HG03342 (cell line): ENCODE data around the gene CPNE6.
"Not testable (repeated sequence)": the region's sequence is repeated elsewhere in the genome, so short reads cannot be mapped to it uniquely, and the experiment has no call there.

Experiments
- ATAC-seq: cut with Tn5 transposase; IDR thresholded peaks from one replicate; pipeline ENCODE4 v1.9.1; 2021; ENCODE audit warnings: mild to moderate bottlenecking, moderate library complexity; ENCODE audit not compliant: unreplicated experiment

Gene CPNE6

DNA sequence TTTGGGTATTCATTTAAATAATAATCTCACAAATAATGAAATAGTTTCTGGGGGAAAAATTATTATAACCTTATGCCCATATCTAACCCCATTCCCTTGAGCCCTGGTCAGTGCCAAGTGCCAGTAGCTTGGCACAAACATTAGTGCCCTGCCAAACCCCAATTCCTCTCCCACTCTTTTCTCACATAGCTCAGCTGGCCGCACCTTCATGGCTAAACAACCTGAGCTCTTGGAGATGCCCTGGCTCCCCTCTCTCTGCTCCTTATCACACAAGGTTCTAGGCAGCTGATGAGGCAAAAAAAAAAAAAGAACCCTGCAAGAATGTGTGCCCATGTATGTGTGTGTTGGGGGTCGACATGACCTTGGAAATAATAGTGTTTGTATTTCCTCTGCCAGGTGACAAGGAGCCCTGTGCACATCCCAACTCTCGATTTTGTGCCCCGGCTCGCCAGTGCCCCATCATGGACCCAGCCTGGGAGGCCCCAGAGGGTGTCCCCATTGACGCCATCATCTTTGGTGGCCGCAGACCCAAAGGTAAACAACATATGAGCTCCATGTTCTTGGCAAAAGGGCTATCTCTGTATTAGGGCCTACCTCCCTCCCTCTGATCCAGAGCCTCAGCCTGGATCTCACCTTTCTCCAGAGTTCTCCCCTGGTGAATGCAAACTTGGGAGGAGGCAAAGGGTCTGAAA, 31.1 kb downstream of the CPNE6 start:
- ATAC-seq: no peak

DNA sequence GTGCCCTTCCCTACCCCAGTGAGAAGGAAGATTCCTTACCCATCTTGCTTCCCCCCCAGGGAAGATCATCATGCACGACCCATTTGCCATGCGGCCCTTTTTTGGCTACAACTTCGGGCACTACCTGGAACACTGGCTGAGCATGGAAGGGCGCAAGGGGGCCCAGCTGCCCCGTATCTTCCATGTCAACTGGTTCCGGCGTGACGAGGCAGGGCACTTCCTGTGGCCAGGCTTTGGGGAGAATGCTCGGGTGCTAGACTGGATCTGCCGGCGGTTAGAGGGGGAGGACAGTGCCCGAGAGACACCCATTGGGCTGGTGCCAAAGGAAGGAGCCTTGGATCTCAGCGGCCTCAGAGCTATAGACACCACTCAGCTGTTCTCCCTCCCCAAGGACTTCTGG, 32.1 kb downstream of the CPNE6 start:
- no peak for ATAC-seq

DNA sequence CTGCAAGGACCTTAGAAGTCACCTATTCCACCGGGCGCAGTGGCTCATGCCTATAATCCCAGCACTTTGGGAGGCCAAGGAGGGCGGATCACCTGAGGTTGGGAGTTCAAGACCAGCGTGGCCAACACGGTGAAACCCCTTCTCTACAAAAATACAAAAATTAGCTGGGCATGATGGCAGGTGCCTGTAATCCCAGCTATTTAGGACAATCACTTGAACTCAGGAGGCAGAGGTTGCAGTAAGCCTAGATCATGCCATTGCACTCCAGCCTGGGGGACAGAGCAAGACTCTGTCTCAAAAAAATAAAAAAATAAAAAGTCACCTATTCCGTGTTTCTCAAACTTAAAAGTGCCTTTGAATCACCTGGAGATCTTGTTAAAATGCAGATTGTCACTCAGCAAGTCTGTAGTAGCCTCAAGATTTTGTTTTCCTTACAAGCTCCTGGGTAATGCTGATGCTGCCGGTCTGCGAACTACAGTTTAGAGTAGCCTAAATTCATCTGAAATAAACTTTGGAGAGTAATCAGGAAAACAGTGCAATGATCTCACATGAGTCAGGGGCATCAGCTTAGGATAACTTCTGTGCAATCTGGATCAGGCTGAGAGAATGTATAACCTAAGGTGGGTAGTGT, 34.4 kb downstream of the CPNE6 start:
- ATAC-seq: not testable (repeated sequence)

DNA sequence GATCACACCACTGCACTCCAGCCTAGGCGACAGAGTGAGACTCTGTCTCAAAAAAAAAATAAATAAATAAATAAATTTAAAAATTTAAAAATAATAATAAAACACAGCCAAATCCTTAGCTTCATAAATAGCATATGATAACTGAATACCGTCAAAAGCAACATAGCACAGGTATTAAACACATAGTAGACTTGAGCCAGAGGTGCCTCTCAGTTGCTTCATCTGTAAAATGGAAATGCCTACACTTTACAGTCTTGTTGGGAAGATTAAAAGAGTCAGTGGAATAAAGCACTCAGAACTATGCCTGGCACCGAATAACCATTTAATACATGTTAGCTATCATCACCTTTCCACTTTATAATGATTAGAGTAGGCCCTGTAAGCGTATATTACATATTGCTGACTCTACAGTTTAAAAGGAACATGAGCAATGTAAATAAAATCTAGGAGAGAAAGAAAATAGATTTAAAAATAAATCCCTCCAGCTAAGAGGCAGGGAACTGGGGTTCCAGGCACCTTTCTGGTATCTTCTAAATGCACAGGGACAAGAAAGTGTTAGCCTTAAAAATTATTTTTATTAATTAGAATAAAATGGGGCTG, 35.4 kb downstream of the CPNE6 start:
- no peak for ATAC-seq

DNA sequence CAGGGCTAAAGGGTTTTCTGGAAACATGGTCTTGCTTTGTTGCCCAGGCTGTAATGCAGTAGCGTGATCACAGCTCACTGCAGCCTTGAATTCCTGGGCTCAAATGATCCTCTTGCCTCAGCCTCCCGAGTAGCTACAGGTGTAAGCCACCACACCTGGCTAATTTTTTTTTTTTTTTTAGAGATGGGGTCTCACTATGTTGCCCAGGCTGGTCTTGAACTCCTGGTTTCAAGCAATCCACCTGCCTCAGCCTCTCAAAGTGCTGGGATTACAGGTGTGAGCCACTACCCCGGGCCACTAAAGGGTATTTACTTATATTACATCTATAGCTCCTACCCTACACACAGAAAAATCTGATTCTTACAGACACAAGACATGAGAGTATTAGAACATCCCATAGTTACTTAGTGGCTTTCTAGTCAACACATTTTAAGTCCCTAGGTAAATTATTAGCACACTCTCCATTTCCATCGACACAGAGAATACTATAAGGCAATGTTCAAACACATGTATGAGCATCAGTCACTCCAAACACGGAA, 37.0 kb downstream of the CPNE6 start:
- peak; percentile 22 for ATAC-seq

DNA sequence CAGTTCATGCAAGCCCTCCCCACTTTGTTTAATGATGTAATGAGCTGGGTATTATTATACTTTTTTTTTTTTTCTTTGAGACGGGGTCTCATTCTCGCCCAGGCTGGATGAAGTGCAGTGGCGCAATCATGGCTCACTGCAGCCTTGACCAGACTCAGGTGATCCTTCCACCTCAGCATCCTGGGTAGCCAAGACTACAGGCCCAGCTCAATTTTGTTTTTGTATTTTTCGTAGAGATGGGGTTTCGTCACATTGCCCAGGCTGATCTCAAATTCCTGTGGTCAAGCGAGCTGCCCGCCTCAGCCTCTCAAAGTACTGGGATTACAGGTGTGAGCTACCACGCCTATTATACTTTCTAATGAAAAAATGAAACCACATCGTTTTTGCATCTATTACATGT, 38.7 kb downstream of the CPNE6 start:
- no peak for ATAC-seq

DNA sequence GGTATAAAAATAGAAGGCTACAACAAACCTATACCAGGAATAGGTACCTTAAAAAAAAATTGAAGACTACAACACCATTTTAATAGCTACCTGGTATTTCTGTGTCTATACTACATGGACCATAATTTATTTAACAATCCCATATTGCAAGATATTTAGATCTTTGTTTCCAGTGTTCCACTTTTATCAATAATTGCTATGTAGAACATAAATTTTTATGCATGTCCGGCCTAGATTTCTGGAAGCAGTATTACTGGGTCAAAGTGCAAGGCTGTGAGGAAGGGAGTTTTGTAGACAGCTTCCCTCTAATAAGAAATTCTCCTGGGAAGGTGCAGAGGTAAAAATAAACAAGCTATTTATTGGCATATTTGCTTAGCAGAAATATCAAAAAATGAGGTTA, 39.2 kb downstream of the CPNE6 start:
- ATAC-seq: no peak

DNA sequence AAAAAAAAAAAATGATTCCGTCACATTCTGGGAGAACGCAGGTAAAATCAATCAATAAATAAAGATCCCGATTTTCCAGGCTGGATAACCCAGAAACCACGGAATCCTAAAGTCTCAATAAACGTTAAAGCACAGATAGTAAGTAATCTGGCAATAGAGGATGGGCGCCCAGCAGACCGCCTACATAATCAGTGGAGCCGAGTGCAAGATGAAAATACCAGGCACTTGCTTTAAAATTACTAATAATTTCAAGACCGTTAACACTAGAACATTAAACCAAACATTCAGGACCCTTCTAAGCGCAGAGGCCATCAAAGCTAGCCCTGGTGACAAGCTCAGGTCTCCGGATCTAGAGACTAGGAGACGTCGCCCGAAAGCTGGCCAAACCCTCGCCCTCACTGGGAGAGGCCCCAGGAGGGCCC, 42.0 kb downstream of the CPNE6 start:
- ATAC-seq: no peak

DNA sequence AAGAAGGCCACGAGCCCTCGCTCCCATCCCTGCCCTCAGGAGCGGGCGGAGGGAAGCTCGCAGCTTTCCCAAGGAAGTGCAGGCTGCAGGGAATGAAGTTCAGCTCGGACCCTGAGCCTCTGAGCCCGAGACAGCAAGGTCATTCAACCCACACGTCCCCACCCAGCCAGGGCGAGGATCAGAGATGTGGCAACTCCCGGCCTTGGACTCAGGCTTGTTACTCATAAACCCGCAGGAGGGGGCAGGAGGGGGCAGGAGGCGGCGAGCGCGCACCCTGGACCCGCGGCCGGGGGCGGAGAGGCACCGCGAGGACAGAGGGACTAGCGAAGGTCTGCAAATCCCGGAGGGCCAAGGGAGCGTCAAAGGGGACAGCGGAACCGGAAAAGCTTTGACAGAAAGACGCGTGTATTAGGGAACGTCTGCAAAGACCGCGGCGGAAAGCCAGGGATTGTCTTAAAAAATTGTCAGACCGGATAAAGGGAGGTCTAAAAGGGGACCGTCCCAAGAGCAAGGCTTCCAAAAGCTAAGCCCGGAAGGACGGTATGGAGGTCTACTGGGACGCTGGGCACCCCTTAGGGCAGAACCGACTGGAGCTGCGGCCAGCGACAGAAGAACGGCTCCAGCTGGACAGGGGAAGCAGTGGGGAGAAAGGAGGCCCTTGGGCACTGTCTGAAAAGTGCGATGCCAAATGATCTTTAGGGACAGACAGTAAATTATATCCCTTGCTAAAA, 42.6 kb downstream of the CPNE6 start:
- ATAC-seq: peak; percentile 25

DNA sequence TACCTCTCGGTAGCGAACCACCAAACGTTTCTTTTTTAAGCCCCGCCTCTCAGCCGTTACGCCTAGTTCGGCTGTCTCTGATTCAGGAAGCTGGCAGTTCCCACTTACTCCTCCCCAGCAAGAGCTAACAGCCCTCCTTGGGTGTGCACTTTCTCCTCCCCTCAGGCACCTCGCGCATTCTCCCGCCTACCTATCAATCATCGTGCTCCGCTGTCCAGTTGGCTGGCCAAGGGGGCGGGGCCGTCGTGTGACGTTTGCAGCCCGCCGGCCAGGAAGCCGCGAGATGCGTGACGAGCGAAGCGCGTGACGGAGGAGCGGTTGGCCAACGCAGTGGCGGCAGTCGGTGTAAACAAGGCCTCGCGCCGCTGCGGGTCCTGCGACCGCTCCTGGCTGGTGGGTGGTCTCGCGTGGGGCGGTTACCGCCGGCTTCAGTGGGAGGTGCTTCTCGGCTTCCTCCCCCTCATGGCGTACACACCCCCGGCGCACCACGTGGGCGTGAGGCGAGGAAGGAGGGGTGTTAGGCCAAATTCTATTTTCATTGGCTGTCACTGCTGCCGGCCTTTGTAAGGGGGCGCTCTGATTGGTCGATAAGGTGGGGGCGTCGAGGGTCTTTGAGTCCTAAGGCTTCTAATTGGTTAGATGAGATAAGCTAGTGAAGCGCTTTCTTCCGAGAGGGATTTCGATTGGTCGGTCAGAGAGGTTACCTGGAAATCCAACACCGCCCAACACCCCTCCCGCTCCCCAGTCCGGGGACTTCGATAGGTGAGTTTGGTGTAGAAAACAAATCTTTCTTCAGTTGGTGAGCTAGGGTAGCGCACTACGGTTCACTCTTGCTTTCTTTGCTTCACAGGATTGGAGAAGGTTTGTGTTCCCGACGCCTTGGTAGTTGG, 43.4 kb downstream of the CPNE6 start, which contains the start of the genes DCAF11 and NRL:
TSS of gene DCAF11 (plus strand) at position 246 of the 890 bp plus-strand sequence. CDS start 818 bp downstream, outside the sequence.
TSS of gene NRL (minus strand) at position 418 of the 890 bp plus-strand sequence. CDS start 32,101 bp downstream, outside the sequence.
- peak; percentile 86 for ATAC-seq

DNA sequence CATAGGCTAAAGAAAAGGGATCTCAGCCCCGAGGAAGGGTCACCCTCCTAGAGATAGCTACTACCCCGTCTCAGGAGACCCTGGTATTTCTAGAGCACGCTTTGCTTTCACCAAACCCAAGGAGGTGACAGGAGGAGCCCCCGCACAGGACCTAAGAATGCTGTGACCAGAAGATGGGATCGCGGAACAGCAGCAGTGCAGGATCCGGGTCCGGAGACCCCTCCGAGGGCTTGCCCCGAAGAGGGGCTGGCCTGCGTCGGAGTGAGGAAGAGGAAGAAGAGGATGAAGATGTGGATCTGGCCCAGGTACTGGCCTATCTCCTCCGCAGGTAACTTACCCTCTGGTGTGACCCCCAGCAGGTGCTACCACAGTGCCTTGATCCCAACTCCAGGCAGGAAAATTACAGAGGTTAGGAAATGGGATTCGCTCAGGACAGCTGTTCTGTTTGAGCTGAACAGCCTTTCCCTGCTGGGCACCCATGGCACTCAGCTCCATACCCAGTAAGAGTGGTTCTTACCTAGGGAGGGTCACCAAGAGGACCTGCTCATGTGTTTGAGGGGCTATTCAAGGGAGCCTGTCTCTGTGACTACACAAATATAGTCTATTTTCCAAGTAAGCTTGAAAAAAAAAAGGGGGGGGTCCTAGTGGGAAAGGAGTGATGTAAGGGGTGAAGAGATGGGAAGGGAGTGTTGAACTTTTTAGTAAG, 44.2 kb downstream of the CPNE6 start:
- ATAC-seq: no peak

DNA sequence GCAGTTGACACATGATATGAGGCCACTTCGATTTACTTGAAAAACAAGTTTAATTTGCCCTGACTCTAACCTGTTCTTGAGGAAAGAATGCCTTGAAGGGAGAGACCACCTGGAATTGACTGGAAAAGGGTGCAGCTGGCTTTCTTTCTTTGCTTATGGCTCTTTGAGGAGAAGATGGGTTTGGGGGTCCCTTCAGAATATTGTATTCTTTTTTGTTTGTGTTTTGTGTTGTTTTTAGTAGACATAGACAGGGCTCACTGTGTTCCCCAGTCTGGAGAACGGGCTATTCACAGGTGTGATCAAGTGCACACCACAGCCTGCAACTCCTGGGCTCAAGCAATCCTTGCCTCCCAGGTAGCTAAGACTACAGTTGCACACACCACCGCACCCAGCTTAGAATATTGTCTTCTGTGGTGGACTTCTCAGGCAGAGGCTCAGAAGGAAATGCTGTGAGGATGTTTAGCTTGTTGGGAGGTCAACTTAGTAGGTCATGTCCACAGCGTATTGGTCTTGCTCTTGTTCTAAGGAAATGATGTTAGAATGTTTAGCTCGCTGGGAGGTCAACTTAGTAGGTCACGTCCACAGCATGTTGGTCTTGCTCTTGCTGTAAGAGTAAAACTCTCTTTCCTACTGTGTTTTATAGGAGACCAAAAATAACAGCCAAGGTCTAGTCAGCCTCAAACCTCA, 44.9 kb downstream of the CPNE6 start:
- ATAC-seq: no peak

DNA sequence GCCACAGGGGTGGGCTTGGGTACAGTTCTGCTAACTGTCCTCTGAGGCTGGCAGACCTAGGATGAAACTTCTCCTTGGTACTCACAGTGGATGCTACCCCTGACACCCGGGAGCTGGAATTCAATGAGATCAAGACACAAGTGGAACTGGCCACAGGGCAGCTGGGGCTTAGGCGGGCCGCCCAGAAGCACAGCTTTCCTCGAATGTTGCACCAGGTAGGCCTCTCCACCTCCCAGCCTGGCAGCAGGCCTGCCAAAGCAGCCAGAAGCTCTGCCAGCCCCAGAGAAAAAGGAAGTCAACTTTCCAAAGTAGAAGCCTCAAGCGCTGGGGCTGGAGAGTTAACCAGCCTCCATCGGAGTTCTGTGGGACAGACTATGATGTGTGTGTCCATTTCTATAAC, 45.8 kb downstream of the CPNE6 start:
- ATAC-seq: no peak

DNA sequence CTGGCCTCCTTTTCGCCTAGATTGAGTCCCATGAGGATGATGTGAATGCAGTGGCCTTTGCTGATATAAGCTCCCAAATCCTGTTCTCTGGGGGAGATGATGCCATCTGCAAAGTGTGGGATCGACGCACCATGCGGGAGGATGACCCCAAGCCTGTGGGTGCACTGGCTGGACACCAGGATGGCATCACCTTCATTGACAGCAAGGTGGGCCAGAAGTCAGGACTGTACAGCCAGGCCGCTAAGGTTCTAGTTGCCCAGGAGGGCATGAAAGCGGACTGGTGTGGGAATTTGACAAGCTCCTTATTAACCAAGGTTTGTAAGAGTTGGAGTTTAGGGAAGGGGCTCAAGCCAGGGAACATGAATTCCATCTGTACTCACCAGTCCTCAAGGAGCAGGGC, 48.3 kb downstream of the CPNE6 start:
- no peak for ATAC-seq

DNA sequence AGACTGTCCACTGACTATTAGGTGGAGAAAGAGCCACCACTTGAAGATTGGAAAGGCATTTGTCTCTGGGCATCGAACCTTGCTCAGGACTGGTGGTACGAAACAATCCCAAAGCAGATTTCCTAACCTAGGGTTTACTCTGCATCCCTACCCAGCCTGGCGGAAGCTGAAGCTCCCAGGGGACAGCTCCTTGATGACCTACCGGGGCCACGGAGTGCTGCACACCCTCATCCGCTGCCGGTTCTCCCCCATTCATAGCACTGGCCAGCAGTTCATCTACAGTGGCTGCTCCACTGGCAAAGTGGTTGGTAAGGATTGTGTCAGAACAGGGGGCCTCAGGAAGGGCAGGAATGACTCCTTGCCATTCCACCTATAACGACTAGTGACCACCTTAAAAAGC, 49.8 kb downstream of the CPNE6 start:
- ATAC-seq: no peak

DNA sequence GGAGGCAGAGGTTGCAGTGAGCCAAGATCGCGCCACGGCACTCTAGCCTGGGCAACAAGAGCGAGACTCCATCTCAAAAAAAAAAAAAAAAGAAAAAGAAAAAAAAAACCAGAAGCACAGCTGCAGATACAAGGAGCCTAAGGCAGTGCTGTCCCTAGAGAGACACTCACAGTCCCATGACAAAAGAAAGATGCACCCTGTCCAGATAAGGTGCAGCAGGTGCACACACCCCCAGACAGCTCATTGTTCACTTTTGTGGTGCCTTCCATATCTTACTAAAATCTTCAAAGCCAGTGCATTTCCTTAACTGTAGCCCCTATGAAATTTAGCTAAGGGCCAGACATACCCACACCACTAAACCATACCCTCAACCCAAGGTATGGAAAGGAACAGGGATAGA, 51.1 kb downstream of the CPNE6 start:
- ATAC-seq: no peak

DNA sequence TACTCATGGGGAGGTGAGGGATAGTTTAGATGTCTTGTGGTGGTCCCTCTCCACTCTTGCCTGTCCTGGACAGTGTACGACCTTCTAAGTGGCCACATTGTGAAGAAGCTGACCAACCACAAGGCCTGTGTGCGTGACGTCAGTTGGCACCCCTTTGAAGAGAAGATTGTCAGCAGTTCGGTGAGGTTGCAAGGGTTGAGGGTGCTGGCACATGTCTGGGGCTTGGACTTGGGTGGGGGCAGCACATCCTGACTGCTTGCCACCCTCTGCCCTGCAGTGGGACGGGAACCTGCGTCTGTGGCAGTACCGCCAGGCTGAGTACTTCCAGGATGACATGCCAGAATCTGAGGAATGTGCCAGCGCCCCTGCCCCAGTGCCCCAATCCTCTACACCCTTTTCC, 51.5 kb downstream of the CPNE6 start:
- no peak for ATAC-seq

DNA sequence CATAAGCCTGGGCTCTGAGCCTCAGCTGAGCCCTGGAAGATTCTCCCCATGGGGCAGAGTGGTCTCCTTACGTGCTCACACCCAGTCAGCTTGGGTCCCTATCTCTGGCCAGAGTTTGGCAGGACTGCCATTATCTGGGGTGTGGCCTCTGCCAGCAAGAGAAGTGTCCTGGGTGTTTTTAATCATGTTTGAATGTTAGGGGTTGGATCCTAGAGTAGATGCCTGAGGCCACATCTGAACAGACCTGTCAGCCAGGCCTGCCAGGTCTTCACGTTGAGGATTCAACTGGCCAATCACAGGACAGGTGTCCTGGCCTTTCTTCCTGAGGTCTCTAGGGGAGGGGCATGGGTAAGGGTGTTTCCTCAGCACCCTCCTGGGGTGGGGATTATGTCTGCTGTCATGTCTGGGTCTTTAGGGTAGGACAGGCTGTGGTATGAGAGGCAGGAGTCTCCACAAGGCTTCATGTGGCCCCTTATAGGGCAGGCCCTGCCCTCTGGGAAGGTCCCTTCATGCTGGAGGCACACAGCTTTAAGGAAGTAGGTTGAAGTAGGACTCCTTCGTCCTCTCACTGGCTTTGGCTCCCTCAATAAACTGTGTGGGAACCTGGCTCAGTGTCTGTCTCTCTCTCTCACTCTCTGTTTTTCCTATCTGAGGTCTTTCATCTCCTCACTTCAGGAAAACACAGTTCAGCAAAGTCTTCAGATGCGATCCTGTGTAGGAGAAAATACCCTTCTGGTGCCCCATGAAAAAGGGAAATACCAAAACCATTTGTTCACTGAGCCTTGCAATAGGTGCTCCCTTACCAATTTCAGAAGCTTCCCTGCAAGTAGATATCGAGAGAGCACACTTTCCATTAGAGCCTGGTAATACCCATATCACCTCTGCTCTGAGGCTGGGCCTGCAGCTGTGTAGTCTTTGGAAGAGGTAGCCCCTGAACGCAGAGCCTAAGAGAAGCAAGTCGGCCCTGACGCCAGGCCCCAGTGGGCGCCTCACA, 52.4 kb downstream of the CPNE6 start:
- no peak for ATAC-seq
